Smooth muscle cell (in vitro differentiated cells): Measurements from ENCODE around the gene FOXS1. TPM values are rescaled to one million over a fixed set of nuclear protein-coding genes. Genes with fewer than 3 reads are reported as not detected.

ENCODE experiments used
- DNase-seq: peaks from one replicate; lab custom pipeline; 2025; ENCODE audit not compliant: unreplicated experiment; lab: John Stamatoyannopoulos, UW
- H2AFZ ChIP-seq: fragments of 200-600 bp; sonication (generic); 2 replicates; pipeline ENCODE4 v1.6.0; 2016; ENCODE audit warnings: antibody characterized with exemption, low read depth, mild to moderate bottlenecking
- H3F3A ChIP-seq: fragments of 200-600 bp; sonication (generic); 2 replicates; pipeline ENCODE4 v1.6.0; 2017; ENCODE audit warnings: antibody characterized with exemption, low read depth
- H3K27ac ChIP-seq: fragments of 200-600 bp; sonication (generic); 2 replicates; pipeline ENCODE4 v1.5.1; 2016; ENCODE audit warnings: low read depth, mild to moderate bottlenecking
- H3K27me3 ChIP-seq: fragments of 200-600 bp; sonication (generic); 2 replicates; pipeline ENCODE4 v1.6.1; 2016; ENCODE audit warnings: low read depth, mild to moderate bottlenecking
- H3K36me3 ChIP-seq: fragments of 200-600 bp; sonication (generic); 2 replicates; pipeline ENCODE4 v1.5.1; 2016; ENCODE audit warnings: low read depth
- H3K4me1 ChIP-seq: fragments of 200-600 bp; sonication (generic); 2 replicates; pipeline ENCODE4 v1.5.1; 2016; ENCODE audit warnings: low read depth
- H3K4me2 ChIP-seq: fragments of 200-600 bp; sonication (generic); 2 replicates; pipeline ENCODE4 v1.6.0; 2016; ENCODE audit warnings: mild to moderate bottlenecking
- H3K4me3 ChIP-seq: fragments of 200-600 bp; sonication (generic); 2 replicates; pipeline ENCODE4 v1.5.1; 2016; ENCODE audit warnings: mild to moderate bottlenecking
- H3K79me2 ChIP-seq: fragments of 200-600 bp; sonication (generic); 2 replicates; pipeline ENCODE4 v1.6.0; 2016; ENCODE audit warnings: low read depth, mild to moderate bottlenecking
- H3K9ac ChIP-seq: fragments of 200-600 bp; sonication (generic); 2 replicates; pipeline ENCODE4 v1.6.0; 2016; ENCODE audit warnings: low read depth
- H3K9me3 ChIP-seq: fragments of 200-600 bp; sonication (generic); replicated peaks from 2 replicates; pipeline ENCODE4 v1.5.1; 2016; ENCODE audit warnings: low read depth
- H4K20me1 ChIP-seq: fragments of 200-600 bp; sonication (generic); 2 replicates; pipeline ENCODE4 v1.6.0; 2016; ENCODE audit warnings: low read depth
- WGBS: methylation state at CpG from one replicate; pipeline ENCODE4 v1.1.7; 2016; ENCODE audit warnings: low lambda C conversion rate; 5-methylcytosine and 5-hydroxymethylcytosine counted together
- polyA plus RNA-seq: library from polyadenylated mRNA; unstranded; fragments of >200 nt; fragmentation: Nextera tagmentation; extraction: Ambion mirVana; gene quantifications from 2 replicates; pipeline ENCODE4 v1.2.1, GENCODE V29; 2016
- small RNA-seq: library from RNA; depleted of rRNA; stranded (forward); fragments of <200 nt; gene quantifications from one replicate; pipeline ENCODE3, GENCODE V24; 2014
- total RNA-seq: library from RNA; depleted of rRNA; stranded (reverse); fragments of >200 nt; gene quantifications from 2 replicates; pipeline ENCODE4 v1.2.3, GENCODE V29; 2014
- TF ChIP-seq, protein P1 (sequence below): fragments of 200-600 bp; sonication (generic); IDR thresholded peaks from 2 replicates; pipeline ENCODE4 v1.5.1; 2017; ENCODE audit warnings: borderline replicate concordance, mild to moderate bottlenecking, antibody characterized with exemption; ENCODE audit not compliant: insufficient read depth, poor library complexity, severe bottlenecking

The FOXS1 gene
- total and polyA plus RNA-seq, 2 experiments from 2014 or later, result 0.09 to 3.3 TPM

DNA sequence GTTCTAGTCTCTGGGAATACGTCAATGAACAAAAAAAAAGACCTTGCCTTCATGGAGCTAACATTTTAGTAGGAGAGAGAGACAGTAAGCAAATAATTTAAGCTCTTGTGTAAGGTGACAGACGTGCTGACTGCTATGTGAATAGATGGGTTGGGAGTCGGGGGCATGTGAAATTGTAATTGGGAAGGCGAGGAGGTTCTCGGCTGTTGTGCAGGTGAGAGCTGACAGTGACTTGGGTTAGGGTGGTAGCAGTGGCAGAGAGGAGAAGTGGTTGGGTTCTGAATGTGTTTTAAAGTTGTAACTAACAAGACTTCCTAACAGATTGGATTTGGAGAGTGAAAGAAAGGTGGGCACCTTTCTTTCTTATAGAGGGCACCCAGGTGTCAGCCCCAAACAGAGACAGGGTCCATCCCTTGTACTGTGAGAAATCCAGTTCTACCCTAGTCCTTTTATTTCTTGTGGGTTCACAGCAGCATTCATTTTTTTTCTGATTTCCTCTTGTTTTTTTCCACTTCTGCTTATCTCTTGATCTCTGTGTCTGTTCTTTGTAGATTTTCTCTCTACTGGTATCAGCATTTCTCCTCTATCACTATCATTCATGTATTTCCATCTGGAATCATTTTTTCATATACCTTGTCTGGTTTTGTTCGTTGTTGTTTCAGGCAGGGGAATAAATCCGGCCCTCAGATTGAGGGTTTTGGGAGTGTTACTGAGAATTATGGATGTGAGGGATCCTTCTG, 41.7 kb downstream of the FOXS1 start:
- H3K36me3 ChIP-seq, result peaks cover 5% of the 10 kb centered on the region
- no peaks in the 10 kb centered on the region for H4K20me1 ChIP-seq
- H3K4me3 ChIP-seq, result no peak overlapping the region
- no peak overlapping the region for H3K9ac ChIP-seq
- TF ChIP-seq, protein P1, sequence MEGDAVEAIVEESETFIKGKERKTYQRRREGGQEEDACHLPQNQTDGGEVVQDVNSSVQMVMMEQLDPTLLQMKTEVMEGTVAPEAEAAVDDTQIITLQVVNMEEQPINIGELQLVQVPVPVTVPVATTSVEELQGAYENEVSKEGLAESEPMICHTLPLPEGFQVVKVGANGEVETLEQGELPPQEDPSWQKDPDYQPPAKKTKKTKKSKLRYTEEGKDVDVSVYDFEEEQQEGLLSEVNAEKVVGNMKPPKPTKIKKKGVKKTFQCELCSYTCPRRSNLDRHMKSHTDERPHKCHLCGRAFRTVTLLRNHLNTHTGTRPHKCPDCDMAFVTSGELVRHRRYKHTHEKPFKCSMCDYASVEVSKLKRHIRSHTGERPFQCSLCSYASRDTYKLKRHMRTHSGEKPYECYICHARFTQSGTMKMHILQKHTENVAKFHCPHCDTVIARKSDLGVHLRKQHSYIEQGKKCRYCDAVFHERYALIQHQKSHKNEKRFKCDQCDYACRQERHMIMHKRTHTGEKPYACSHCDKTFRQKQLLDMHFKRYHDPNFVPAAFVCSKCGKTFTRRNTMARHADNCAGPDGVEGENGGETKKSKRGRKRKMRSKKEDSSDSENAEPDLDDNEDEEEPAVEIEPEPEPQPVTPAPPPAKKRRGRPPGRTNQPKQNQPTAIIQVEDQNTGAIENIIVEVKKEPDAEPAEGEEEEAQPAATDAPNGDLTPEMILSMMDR, result no peak
- no peaks in the 10 kb centered on the region for H3K9me3 ChIP-seq
- WGBS, result 98% methylated on average over 7 of the region's 7 CpGs
- H3K79me2 ChIP-seq, result no peaks in the 10 kb centered on the region
- DNase-seq, result no peak
- no peaks in the 10 kb centered on the region for H3F3A ChIP-seq
- no peak overlapping the region for H2AFZ ChIP-seq
- no peak overlapping the region for H3K27ac ChIP-seq
- no peak overlapping the region for H3K4me2 ChIP-seq
- no peaks in the 10 kb centered on the region for H3K27me3 ChIP-seq
- no peaks in the 10 kb centered on the region for H3K4me1 ChIP-seq

DNA sequence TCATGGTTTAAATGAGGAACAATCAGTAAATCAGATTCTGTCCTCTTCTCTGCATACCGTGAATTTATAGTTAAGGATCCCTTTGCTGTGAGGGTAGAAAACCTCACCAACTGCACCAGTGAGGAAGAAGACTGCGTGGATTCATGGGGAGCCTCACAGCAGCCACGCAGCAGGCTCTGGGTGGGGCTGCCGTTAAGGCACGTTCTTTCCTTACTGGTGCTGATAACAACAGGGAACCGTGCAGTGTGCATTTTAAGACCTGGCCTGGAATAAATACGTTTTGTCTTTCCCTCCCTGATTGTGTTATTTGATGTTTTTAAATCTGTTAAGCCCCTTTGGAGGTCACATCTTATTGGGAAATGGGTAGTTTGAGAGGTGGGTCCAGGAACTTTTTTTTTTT, 43.9 kb downstream of the FOXS1 start:
- H3K9ac ChIP-seq, result no peak overlapping the region
- H2AFZ ChIP-seq, result no peak overlapping the region
- no peak overlapping the region for H3K27ac ChIP-seq
- no peaks in the 10 kb centered on the region for H3K27me3 ChIP-seq
- H3K36me3 ChIP-seq, result peaks cover 5% of the 10 kb centered on the region
- no peaks in the 10 kb centered on the region for H4K20me1 ChIP-seq
- DNase-seq, result no peak
- no peaks in the 10 kb centered on the region for H3K9me3 ChIP-seq
- no peaks in the 10 kb centered on the region for H3F3A ChIP-seq
- TF ChIP-seq, protein P1, result no peak
- H3K4me1 ChIP-seq, result no peaks in the 10 kb centered on the region
- H3K4me3 ChIP-seq, result no peak overlapping the region
- H3K4me2 ChIP-seq, result no peak overlapping the region
- no peaks in the 10 kb centered on the region for H3K79me2 ChIP-seq
- 84% methylated on average over 7 of the region's 7 CpGs for WGBS

DNA sequence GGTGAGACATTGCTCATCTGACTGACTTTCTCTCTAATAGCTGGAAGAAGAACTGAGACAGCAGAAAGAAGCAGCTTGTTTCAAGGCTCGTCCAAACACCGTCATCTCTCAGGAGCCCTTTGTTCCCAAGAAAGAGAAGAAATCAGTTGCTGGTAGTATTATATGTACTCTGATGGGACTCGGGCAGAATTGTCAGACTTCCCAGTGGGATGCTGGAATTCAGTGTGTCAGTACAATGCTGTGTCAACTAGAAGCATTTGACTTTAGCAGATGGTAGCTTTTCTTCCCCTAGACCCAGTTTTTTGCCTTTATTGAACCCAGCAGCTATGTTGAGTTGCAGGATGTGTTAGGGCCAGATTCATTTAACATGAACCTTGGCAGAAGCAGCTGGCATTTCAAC, 48.0 kb downstream of the FOXS1 start:
- 98% methylated on average over 3 of the region's 3 CpGs for WGBS
- Histone ChIP-seq H3F3A (no peaks in the 10 kb centered on the region), H3K79me2 (no peaks in the 10 kb centered on the region), H3K4me1 (no peaks in the 10 kb centered on the region), H4K20me1 (no peaks in the 10 kb centered on the region), H3K36me3 (peaks cover 10% of the 10 kb centered on the region), H3K4me3 (no peak overlapping the region), H3K9me3 (no peaks in the 10 kb centered on the region), H3K27ac (no peak overlapping the region), H3K9ac (no peak overlapping the region), H2AFZ (no peak overlapping the region), H3K4me2 (no peak overlapping the region), H3K27me3 (no peaks in the 10 kb centered on the region)
- DNase-seq, result no peak
- TF ChIP-seq, protein P1, result no peak

Small RNA genes lying within 50 kb of the gene (small RNA-seq; reads per million reads assigned to genes)
- gene AL160175.1, result not detected

Other genes with a start within 250 kb of the FOXS1 start
- gene ID1, start 240.3 kb downstream of the FOXS1 start, total RNA-seq, result 396 and 414 TPM in 2 replicates
- 87.6 and 182 TPM in 2 replicates for gene ID1, start 240.3 kb downstream of the FOXS1 start, polyA plus RNA-seq
- gene COX4I2, start 207.7 kb downstream of the FOXS1 start, total RNA-seq, result not detected in 2 replicates
- gene COX4I2, start 207.7 kb downstream of the FOXS1 start, polyA plus RNA-seq, result 0.80 and 2.1 TPM in 2 replicates
- gene BCL2L1, start 122.7 kb downstream of the FOXS1 start, total RNA-seq, result 35.5 and 47.0 TPM in 2 replicates
- gene BCL2L1, start 122.7 kb downstream of the FOXS1 start, polyA plus RNA-seq, result 24.8 and 41.1 TPM in 2 replicates
- gene TPX2, start 106.3 kb downstream of the FOXS1 start, total RNA-seq, result 24.5 and 28.3 TPM in 2 replicates
- gene TPX2, start 106.3 kb downstream of the FOXS1 start, polyA plus RNA-seq, result 18.7 and 21.7 TPM in 2 replicates
- gene MYLK2, start 26.2 kb downstream of the FOXS1 start, total RNA-seq, result 0.09 and 0.54 TPM in 2 replicates
- 0.22 TPM in 1 of 2 replicates, not detected in the other for gene MYLK2, start 26.2 kb downstream of the FOXS1 start, polyA plus RNA-seq
- gene DUSP15, start 24.9 kb upstream of the FOXS1 start, total RNA-seq, result 10.2 and 13.6 TPM in 2 replicates
- 3.7 and 6.2 TPM in 2 replicates for gene DUSP15, start 24.9 kb upstream of the FOXS1 start, polyA plus RNA-seq
- not detected in 2 replicates for gene TTLL9, start 25.0 kb upstream of the FOXS1 start, total RNA-seq
- 0.13 and 0.18 TPM in 2 replicates for gene TTLL9, start 25.0 kb upstream of the FOXS1 start, polyA plus RNA-seq
- gene PDRG1, start 106.4 kb upstream of the FOXS1 start, total RNA-seq, result 7.0 and 8.1 TPM in 2 replicates
- gene PDRG1, start 106.4 kb upstream of the FOXS1 start, polyA plus RNA-seq, result 30.3 and 41.6 TPM in 2 replicates
- gene XKR7, start 122.5 kb upstream of the FOXS1 start, total RNA-seq, result not detected in 2 replicates
- gene XKR7, start 122.5 kb upstream of the FOXS1 start, polyA plus RNA-seq, result not detected in 2 replicates
- gene CCM2L, start 164.8 kb upstream of the FOXS1 start, total RNA-seq, result 0.27 TPM in 1 of 2 replicates, not detected in the other
- gene CCM2L, start 164.8 kb upstream of the FOXS1 start, polyA plus RNA-seq, result 0.27 TPM in 1 of 2 replicates, not detected in the other
- gene HCK, start 206.6 kb upstream of the FOXS1 start, total RNA-seq, result 2.0 and 2.5 TPM in 2 replicates
- 2.1 and 2.4 TPM in 2 replicates for gene HCK, start 206.6 kb upstream of the FOXS1 start, polyA plus RNA-seq